GM12874 (cell line): ENCODE data around the gene MAF.

Source experiments
- TF ChIP-seq, protein P1 (sequence below): IDR thresholded peaks from 2 replicates; pipeline ENCODE4 v1.5.1; 2011; ENCODE audit warnings: low read depth, mild to moderate bottlenecking, control low read depth, low read length, moderate library complexity; ENCODE audit not compliant: insufficient read depth

The MAF gene

DNA sequence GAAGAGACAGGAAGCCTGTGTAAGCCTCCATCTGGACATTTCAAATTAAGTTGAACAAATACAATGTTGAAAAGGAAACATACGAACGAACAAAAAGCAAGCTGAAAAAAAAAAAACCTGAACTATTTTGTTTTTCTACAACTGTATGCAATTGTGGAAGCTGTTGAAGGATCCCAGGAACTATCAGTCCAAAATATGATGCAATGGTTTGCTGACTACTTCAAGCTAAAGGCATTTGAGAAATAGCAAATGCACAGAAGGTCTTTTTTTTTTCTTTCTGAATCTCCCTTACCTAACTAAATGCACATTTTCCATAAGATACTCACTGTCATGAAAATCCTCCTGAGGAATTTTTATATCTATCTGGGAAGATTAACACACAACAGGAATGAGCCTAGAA lies 40.2 kb downstream of the MAF start:
- TF ChIP-seq, protein P1, sequence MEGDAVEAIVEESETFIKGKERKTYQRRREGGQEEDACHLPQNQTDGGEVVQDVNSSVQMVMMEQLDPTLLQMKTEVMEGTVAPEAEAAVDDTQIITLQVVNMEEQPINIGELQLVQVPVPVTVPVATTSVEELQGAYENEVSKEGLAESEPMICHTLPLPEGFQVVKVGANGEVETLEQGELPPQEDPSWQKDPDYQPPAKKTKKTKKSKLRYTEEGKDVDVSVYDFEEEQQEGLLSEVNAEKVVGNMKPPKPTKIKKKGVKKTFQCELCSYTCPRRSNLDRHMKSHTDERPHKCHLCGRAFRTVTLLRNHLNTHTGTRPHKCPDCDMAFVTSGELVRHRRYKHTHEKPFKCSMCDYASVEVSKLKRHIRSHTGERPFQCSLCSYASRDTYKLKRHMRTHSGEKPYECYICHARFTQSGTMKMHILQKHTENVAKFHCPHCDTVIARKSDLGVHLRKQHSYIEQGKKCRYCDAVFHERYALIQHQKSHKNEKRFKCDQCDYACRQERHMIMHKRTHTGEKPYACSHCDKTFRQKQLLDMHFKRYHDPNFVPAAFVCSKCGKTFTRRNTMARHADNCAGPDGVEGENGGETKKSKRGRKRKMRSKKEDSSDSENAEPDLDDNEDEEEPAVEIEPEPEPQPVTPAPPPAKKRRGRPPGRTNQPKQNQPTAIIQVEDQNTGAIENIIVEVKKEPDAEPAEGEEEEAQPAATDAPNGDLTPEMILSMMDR = no peak

DNA sequence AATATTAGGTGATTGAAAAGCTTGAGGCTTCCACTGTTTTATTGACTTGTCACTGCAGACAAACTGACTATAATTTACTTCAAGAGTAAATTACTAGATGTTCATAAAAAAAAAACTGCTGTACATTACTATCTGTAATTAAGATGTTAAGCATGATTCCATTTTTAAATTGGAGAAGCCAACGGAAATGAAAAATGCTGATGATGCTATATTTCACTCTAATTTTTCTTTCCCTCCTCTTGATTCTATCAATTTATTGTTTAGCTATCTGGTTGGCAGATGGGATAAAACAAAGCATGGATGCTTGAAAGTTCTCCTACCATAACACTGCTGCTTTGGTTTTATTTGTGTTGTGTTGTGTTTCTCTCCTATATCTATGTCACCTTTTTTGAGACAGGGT lies 41.0 kb downstream of the MAF start:
- TF ChIP-seq, protein P1 = no peak

DNA sequence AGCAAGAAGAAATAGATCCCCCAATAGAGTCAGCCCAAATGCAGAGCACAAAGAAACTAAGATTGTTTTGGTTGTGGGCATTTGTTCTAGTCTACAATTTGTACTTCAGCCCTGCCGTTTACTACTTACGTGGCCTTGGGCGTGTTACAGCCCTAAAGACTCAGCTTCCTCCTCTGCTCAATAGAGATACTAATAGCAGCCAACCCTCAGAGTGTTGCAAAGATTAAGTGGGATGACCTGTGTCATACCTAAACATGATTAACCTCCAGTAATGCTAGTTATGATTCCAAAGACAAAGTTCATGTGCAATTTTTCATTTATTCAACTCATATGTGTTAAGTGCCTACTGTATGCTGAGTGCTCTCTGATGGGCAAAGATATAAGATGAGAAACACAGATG lies 43.1 kb downstream of the MAF start:
- TF ChIP-seq, protein P1 = no peak

DNA sequence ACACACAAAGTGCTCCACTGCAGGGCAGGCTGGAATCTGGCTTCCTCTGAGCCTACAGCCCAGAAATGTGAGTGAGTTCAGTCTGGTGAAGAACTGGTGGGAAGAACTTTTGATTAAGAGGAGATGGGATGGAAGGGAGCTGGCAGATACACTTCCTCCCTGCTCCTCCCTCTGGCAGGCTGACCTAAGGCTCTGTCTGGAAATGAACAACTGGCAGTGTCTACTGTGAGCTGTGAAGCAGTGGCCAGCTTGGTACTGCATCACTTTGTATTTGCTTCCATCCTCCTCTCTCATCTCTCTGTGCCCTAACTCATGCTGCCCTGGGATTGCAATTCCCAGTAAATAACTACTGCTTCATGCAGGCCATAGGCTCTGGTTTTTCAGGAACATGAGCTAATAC lies 45.6 kb downstream of the MAF start:
- TF ChIP-seq, protein P1 = no peak

DNA sequence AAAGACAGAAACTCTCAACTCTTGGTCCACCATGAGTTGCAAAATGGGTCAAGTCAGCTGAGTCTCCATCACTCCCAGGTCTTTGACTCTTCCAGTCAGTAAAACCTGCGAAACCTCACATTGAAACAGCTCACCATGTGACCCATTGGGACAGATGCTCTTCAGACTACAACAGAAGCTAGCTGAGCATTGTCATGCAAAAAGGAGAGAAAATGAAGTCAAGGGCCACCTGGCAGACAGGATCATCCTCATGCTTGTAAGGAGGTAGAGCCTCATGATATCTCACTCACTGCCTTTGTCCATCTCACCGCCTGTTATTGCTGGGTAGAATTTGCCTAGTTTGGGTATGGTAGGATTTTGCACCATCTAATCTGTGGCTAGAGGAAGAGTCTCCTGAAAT lies 50.2 kb downstream of the MAF start:
- TF ChIP-seq, protein P1 = no peak

DNA sequence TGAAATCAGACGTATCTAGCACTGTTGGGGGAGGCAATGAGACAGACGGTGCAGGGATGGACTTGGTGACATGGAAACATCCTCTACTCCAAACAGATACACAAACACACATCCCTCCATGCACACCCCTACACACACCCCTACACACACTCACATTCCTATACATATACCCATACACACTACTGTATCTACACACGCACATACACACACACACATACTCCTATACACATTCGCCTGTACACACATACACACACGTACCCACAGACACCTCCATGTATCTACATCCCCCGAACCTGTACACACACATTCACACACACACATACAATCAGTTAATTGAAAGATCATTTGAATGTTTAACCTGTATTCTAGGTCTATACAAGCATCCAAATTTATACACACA lies 53.5 kb downstream of the MAF start:
- TF ChIP-seq, protein P1 = no peak
